ENCODE measurements around the gene SRGN.

Gene SRGN

DNA sequence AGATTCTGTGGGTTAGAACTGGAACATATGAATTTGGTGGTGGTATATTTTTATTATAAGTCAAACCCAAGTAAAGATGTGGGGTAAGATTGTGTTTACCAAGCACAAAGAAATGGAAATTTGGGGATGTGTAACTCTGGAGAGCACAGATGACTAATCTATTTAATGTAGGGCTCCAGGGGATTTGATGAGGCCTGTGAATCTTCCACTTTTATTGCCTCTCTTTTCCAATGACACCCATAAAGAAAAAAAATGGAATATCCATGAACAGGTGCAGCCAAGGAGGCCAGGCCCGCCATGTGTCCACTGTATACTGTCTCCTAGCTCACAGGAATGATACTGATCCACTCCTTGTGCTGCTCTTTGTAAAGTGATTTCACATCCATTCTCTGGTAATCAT lies 2.8 kb downstream of the SRGN start:
- DNase-seq (ENCODE audit: low read depth) = no peak

DNA sequence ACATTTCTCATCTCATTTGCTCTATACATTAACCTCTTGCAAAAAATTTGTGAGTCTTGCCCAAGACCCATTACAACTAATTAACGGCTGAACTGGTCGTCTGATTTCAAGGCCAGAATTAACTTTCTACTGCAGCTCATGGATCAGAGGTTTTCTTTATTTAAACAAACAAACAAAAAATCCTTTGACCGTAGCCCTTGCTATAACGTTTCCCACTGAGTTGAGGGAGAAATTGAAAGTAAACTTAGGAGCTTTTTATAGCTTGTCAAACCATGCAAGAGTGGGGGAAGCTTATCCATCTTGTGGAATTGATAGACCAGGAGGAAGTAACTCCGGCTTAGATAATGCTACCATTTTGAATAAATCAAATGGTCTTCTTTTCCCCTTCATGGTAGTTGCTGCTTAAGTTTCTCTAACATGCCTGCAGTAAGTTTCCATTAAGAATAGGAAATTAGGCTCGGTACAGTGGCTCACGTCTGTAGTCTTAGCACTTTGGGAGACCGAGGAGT lies 3.3 kb downstream of the SRGN start:
- DNase-seq (ENCODE audit: low read depth) = no peak

DNA sequence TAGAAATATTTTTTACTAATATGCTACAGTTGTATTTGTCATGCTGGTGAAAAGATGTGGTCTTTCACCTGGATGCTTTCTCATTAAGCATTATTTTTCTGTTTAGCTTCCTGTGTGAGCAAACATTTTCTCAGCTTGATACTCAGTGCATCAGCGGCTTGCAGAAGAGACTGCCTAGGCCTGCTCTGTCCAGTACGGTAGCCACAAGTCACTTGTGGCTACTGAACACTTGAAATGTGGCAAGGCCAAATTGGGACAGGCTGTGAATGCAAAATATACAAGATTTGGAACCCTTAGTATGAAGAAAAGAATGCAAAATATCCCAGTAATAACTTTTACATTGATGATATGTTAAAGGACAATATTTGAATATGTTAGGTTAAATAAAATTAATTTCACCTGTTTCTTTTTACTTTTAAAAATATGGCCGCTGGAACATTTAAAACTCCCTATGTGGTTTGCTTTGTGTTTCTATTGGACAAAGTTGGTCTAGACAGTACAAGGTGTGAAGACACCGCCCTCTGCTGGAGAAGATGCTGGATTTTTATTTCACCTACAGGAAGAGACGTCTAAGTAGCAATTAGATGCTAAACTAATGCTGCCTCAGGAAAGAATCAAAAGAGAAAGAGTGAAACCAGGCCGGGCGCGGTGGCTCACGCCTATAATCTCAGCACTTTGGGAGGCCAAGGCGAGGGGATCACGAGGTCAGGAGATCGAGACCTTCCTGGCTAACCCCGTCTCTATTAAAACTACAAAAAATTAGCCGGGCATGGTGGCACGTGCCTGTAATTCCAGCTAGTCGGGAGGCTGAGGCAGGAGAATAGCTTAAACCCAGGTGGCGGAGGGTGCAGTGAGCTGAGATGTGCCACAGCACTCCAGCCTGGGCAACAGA lies 5.3 kb downstream of the SRGN start:
- DNase-seq (ENCODE audit: low read depth) = no peak

DNA sequence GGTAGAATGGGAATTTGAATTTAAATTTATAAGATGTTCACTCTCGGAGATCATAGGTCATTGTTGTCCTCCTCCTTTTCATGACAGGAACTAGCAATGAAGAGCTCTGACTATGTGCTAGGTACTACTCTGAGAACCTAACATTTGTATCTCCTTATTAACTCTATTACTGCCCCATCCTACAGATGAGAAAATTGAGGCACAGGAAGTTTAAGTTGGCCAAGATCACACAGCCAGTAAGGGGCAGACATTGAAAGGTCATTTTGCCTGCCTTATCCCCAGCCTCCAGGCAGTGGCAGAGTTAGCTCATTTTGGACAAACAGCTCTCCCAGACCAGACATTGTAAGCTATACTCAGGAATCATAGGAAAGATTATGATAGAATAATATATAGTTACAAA lies 6.0 kb downstream of the SRGN start:
- no peak for DNase-seq (ENCODE audit: low read depth)

DNA sequence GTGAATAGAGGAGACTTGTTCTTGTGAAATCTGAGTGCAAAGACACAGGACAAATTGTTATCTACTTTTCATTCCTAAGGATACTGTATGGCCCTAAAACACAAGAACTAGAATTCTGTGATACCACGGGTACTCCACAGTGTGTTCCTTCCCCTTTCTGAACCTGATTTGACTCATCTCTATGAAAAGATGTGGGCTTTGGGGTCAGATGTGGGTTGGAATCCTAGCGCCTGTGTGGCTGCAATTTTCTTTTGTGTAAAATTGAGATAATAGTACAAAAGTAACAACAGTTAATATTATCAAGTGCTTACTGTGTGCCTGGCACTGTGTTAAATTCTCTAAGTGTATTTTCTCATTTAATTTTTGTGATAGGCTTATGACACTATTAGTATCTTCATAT lies 8.1 kb downstream of the SRGN start:
- DNase-seq (ENCODE audit: low read depth) = no peak

DNA sequence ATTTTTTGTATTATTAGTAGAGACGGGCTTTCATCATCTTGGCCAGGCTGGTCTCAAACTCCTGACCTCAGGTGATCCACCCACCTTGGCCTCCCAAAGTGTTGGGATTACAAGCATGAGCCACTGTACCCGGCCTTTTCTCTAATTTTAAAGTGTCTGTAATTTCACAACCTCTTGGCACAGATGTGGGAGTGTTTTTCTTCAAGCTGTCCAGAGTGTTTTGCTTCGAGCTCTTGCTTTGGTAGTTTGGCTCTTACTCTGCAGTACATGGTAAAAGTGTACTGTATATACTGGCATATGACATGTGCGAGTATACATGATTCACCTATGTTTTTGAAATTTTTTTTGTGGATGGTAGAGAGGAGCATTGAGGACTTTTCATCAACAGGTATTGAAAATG lies 9.8 kb downstream of the SRGN start:
- DNase-seq (ENCODE audit: low read depth) = no peak

DNA sequence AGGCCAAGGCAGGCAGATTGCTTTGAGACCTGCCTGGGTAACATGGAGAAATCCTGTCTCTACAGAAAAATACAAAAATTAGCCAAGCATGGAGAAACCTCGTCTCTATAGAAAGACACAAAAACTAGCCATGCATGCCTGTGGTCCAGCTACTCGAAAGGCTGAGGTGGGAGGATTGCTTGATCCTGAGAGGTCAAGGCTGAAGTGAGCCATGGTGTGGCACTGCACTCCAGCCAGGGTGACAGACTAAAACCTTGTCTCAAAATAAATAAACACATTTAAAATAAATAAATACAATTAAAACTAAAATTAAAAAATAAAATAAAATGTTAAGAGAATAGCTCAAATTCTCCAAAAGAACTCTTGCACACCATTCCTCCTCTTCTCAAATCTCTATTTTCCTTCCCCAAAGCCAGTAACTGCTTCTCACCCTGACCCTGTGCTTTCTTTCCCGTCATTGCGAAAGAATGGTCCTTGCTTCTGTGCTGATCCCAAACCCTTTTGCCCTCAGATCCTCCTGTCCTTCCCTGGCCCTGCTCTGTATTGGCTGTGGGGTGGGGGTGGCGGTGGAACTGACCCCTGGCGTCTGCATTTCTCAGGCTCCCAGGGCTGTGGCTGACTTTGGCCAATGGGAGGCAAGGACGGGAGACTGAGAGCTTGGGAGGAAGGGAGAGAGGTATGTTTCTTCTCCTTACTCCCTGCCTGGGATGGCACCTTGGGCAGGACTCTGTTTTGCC lies 12.4 kb downstream of the SRGN start:
- DNase-seq (ENCODE audit: low read depth) = no peak

DNA sequence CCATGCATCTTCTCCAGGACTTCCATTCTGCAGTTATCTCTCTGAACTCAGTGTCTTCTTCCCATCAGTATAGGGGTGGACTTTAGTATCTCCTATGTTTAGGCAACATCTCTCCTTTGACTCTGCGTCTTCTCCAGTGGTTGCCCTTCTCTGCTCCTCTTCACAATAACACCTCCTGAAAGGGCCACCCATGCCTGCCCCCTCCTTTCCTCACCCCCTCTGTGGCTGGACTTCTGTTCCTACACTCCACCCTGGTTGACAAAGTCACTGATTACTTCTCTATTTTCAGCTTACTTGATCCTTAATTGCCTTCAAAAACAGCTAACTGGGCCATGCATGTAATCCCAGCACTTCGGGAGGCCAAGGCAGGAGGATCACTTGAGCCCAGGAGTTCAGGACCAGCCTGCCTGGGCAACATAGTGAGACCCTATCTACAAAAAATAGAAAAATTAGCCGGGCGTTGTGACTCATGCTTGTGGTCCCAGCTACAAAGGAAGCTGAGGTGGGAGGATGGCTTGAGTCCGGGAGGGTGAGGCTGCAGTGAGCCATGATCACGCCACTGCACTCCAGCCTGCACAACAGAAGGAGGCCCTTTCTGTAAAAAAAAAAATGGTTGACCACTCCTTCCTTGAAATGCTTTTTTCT lies 13.7 kb downstream of the SRGN start:
- no peak for DNase-seq (ENCODE audit: low read depth)

DNA sequence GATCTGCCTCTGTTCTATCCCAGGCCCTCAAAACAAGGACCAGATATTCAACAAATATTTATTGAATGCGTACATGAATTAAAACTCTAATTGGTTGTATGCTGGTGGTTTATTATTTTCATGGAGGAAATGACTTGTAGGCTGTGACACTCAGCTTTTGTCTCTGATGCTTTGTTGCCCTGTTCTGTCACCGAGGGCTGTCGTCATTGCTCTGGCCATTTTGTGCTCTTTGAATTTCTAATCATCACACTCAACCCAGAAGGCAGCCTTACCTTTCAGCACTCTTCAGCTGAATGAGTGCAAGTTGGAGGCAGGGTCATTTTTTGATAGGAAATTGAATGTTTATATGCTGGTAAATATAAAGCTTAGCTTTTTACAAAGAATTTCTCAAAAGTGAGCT lies 14.5 kb downstream of the SRGN start:
- DNase-seq (ENCODE audit: low read depth) = no peak

DNA sequence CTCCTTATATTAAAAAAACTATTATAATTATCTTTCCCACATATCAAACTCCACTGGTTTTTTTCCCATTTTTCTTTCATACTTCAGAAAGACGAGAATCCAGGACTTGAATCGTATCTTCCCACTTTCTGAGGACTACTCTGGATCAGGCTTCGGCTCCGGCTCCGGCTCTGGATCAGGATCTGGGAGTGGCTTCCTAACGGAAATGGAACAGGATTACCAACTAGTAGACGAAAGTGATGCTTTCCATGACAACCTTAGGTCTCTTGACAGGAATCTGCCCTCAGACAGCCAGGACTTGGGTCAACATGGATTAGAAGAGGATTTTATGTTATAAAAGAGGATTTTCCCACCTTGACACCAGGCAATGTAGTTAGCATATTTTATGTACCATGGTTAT lies 15.9 kb downstream of the SRGN start:
- no peak for DNase-seq (ENCODE audit: low read depth)

DNA sequence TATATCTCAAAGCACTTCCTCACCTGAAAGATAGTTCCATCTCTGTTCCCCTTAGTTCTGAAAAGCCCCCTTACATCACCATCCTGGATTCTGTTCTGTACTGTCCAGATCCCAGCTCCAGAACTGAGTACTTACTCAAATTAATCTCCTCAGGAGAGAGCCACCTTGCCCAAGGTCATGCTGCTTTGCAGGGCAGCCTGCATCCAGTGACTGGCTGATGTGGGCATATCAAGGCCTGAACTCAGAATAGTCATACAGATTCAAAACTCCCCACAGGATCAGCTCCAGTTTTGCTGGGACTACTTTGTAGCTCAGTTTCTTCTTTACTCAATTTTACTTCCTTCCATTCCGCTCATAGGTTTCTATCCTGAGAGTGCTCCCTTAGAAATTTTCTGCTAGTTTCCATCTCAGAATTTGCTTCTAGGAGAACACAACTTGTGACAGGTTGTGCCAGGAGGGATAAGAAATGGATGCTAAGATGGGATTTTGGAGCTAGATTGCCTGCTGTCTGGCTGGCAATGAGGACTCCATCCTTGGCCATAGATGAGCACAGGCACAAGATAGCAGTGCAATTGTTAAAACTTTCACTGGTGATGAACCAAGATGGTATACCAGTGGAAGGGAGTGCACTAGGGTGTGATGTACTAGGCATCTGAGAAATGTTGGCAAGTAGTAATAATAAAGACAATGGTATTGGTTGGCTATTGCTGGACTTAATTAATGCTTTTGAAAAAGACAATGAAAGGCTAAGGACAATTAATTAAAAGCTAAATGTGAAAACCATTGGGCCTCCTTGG lies 17.3 kb downstream of the SRGN start:
- DNase-seq (ENCODE audit: low read depth) = no peak

DNA sequence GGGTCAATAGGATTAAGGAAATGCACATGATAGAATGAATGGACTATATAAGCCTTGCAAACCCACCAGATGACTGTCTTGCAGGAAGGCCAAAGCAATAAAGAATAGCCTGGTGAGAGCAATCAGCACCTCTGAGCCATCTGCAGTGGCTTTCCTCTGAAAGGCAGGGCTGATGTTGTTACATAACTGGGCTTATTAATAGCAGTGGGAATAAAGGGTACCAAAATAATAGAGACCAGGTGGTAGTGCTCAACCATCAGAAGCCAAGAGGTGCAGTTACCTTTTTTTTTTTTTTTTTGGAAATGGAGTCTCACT lies 19.2 kb downstream of the SRGN start:
- no peak for DNase-seq (ENCODE audit: low read depth)

DNA sequence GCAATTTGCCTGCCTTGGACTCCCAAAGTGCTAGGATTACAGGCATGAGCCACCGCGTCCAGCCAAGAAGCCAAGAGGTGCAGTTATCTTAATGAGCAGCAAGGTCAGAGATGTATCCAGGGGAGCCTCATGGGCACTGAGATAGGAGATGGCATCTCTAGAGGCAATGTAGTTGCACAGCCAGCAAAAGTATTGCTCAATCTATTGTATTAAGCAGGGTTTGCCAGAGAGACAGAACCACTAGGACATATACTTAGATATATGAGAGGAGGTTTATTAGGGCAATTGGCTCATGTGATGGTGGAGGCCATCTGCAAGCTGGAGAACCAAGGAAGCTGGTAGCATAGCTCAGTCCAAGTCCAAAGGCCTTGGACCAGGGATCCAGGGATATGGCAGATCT lies 19.8 kb downstream of the SRGN start:
- no peak for DNase-seq (ENCODE audit: low read depth)

DNA sequence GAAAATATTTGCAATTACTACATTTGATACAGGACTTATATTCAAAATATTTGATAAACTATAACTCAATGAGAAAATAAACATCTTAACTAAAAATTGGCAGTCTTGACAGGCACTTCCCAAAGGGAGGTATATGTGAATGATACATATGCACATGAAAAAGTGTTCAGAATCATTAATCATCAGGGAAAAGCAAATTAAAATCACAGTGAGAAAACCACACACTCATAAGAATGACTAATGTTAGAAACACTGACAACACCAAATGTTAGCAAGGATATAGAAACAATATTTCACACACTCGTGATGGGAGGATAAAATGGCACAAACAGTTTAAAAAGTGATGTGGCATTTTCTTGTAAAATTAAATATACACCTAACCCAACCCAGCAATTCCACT lies 32.0 kb downstream of the SRGN start:
- no peak for DNase-seq (ENCODE audit: low read depth)

DNA sequence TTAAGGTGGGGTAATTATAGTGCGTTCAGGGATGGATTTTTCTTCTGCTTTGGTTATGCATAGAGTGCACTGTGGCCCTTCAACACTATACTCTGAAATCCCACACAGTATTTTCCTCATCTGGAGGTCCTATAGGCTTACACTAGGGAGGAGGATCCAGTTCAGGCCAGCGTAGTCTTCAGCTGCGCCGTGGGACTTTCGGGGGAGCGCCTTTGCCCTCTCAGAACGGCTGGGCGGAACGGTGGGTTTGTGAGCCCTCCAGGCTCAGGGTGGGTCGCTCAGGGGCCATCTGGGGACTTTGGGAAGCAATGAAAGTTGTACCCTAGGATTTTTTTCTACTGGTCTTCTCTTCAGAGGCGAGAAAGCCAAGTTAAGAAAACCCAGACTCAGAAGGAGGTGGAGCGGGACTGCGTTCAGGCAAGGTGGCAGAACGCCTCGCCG lies 35.4 kb downstream of the SRGN start:
- no peak for DNase-seq (ENCODE audit: low read depth)

DNA sequence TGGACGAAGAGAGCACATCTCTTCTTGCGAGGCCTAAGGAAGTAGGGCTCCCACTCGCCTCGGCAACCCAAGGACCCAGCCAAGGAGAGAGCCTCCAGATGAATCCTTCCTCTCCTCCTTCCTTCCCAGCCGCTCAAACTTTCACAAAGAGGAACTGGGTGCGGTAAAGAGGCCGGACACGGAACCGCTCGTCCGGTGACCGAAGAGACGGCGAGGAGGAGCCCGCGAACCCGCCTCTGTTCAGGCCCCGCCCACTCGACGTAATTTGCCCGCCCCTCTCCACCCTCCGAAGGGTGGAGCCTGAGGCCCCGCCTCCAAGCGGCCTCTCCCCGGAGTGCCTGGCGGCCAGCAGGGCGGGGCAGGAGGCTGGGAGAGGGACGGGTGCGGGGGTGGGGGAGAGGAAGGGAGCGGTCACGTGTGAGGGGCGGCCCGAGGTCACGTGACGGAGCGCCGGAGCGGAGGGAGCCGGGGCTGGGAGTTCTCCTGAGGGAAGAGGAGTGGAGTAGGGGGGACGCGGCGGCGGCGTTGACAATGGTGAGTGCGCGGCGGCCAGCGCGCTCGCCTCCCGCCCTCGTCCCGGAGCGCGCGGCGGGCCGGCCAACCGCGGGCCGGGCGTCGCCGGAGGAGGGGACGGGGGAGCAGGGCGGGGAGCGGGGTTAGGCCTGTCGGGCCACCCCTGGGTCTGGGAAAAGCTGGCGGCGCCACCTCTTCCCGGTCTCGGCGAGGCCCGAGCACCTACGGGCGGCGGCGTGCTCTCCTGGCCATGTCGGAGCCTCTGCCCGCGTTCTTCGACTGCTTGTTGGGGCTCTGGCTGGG lies 36.1 kb downstream of the SRGN start, which contains the start of gene VPS26A:
VPS26A (plus strand) TSS at position 432 of the 816 bp plus-strand sequence; CDS start at position 532, 100 bp downstream.
- DNase-seq (ENCODE audit: low read depth) = peak; percentile 77

DNA sequence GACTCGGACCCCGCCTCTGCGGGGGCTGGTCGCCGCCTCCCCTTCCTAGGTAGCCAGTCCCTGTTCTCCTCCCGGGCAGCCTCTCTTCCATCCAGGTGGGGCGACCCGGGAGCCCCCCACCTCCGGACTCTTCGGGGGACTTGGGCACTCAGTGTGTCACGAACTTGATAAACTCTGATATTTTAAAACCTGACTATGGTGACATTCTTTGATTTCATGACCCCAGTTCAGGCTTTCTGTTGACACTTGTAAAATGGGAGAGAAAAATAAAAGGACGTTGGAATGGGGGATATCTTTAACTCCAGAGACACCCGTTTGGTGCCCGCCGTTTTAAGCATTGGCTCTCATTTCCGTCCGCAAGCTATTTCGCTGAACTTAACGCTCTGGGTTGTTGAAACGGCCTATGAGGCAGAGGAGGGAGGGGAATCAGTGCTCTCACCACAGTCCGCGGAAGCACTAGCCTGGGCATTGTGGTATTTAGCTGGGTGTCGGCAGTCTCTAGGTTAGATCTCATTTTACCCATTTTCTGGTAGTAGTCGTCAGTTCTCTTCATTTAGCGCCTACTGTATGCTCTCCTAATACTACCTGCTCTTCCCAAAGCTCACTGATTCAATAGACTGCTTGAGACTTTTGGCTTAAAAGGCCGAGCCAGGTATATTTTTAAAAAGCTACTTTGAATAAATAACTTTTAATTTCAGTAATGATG lies 36.8 kb downstream of the SRGN start:
- DNase-seq (ENCODE audit: low read depth) = peak; percentile 27

DNA sequence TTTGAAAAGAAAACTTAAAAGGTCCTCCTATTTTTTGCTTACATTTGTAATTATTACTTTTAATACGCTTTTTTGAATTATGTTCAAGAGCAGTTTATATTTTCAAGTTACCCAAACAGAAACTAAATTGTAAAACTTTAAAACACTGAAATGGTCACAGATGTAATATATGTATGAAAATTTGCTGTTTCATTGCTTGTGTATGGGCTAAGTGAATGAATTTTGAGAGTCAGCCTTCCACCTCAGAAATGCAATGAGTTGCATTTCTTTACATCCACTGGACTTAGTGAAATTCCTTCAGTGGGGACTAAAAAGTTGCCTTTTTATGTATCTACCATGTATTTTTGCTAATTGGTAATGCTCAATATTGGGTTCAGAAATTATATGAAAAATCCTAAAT lies 37.7 kb downstream of the SRGN start:
- DNase-seq (ENCODE audit: low read depth) = no peak

DNA sequence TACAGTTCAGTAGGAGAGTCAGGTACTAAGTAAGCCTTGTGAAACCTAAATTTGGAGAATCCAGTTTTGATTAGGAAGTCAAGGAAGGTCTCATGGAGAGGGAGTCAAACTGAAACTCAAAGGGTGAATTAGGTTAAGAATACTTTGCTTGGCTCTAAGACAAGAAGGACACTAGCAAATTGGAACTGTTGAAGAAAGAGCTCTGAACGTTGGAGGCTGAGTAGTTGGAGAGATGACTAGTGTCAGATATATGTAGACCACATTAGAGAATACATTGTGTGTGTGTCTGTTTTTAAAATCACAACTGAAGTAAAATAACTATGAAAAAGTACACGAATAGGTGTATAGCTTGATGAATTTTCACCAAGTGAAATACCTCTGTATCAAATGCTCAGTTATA lies 42.3 kb downstream of the SRGN start:
- no peak for DNase-seq (ENCODE audit: low read depth)

DNA sequence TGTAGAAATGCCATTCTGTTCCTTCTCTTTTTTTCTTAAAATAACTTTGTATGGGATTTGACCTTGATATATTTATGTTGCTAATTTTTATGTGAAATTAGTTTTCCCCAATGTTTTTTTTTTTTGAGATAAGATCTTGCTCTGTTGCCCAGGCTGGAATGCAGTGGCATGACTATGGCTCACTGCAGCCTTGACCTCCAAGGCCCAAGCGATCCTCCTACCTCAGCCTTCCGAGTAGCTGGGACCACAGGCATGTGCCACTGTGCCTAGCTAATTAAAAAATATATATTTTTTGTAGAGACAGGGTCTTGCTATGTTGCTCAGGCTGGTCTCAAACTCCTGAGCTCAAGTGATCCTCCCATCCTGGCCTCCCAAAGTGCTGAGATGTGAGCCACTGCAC lies 52.1 kb downstream of the SRGN start:
- DNase-seq (ENCODE audit: low read depth) = no peak

Data from HS-27A (cell line).